Effector CD4-positive, alpha-beta T cell (primary cell): ENCODE measurements around the gene HPX.

Source experiments
- DNase-seq: peaks from one replicate; pipeline ENCODE4 v3.0.0-alpha.2; 2020

Gene HPX

DNA sequence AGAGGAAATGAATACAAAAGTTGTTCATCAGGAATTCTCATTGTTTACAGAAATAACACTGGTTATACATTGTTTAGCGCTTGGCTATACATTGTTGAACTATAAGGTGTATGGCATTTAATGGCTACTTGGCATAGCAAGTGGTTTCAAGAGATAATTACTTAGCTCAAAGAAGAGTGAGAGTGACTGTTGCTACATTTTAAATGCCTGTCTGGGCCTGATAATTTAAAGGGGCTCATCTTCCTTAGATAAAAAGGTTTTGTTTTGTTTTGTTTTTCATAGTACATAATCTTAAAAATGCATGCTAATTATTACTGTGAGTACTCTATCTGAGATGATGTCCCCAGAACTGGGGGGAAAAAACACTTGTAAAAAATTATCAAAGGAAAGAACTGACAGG lies 52.0 kb downstream of the HPX start:
- DNase-seq: no peak

DNA sequence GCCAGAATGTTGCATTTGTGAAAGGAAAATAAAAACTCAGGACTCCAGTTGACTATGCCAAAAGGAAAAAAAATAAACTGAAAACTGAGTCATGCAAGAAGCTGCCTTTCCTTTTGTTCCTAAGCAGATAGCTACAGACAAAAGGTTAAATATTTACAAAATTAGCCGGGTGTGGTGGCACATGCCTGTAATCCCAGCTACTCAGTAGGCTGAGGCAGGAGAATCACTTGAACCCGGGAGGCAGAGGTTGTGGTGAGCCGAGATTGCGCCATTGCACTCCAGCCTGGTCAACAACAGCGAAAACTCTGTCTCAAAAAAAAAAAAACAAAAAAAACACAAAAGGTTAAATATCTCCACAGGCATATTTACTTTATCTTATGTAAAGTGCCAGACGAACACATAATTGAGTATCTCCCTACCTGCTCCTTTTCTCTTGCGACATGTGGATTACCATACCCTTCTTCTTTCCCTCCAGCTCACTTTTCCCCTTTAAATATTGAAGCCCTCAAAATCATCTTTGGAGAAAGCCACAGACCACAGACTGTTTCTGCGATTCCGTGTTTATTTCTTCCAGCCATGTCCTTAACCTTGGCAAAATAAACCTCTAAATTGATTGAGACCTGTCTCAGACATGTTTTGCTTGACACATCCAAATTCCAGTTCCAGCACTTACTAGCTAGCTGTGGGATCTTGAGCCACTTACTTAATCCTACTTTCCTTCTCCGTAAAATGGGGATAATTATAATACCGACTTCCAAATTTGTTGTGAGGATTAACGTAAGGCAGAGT lies 52.8 kb downstream of the HPX start:
- DNase-seq: no peak

DNA sequence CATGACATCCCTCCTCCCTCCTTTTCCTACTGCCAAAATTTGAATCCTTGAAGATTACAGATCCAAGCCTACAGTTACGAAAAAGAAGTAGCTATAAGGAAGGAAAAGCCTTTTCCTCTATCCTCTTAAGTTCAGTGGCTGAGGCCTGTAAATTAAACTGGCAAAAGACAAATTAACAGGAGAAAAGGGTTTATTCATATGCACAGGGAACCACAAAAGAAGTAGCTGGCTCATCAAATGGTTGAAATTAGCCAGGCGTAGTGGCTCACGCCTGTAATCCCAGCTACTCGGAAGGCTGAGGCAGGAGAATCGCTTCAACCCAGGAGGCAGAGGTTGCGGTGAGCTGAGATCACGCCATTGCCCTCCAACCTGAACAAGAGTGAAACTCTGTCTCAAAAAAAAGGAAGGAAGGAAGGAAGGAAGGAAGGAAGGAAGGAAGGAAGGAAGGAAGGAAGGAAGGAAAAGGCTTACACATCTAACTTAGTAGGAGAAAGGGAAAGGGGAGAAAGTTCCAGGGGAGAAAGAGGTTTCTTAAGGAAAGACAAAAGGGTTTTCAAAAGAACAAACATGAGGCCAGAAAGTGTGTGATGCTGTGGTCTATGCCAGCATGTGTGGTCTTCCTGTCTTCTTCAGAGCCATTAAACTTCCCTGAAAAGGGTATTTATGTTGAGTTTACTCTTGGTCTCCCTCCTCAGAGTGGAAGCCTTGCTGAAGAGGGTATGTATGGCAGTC lies 55.6 kb downstream of the HPX start:
- DNase-seq: no peak
